ENCODE results near the gene YJEFN3. TPM values are rescaled to one million over a fixed set of nuclear protein-coding genes. Genes with fewer than 3 reads are reported as not detected.

Gene YJEFN3
- total and polyA plus RNA-seq, 8 donors, result 0.43 to 117 (median 3.3) TPM

DNA sequence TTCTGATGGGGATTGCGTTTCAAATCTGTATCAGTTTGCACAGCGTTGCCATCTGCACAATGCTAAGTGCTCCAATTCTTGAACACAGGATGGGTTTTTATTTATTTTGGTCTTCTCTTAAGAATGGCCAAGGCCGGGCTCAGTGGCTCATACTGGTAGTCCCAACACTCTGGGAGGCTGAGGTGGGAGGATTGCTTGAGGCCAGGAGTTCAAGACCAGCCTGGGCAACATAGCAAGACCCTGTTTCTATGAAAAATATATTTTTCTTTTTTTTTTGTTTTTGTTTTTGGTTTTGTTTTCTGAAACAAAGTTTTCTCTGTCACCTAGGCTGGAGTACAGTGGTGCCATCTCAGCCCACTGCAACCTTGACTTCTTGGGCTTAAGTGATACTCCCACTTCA lies 5.5 kb upstream of the YJEFN3 start:
- intact Hi-C loops (cut with DNase I; ENCODE audit: low total_unique reads), result no loop called here
- H3K27me3 ChIP-seq, result no peaks in the 10 kb centered on the region
- TF ChIP-seq, protein P1, sequence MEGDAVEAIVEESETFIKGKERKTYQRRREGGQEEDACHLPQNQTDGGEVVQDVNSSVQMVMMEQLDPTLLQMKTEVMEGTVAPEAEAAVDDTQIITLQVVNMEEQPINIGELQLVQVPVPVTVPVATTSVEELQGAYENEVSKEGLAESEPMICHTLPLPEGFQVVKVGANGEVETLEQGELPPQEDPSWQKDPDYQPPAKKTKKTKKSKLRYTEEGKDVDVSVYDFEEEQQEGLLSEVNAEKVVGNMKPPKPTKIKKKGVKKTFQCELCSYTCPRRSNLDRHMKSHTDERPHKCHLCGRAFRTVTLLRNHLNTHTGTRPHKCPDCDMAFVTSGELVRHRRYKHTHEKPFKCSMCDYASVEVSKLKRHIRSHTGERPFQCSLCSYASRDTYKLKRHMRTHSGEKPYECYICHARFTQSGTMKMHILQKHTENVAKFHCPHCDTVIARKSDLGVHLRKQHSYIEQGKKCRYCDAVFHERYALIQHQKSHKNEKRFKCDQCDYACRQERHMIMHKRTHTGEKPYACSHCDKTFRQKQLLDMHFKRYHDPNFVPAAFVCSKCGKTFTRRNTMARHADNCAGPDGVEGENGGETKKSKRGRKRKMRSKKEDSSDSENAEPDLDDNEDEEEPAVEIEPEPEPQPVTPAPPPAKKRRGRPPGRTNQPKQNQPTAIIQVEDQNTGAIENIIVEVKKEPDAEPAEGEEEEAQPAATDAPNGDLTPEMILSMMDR (IDR thresholded peaks at IDR 0.05), result no peak
- no peak for TF ChIP-seq POLR2AphosphoS5 (IDR thresholded peaks at IDR 0.05)
- TF ChIP-seq POLR2A (IDR thresholded peaks at IDR 0.05), result no peak
- no peak for TF ChIP-seq EP300 (IDR thresholded peaks at IDR 0.05)
- H3K4me3 ChIP-seq, result no peak overlapping the region
- H3K36me3 ChIP-seq, result peaks cover 19 to 78% (median 70%) of the 10 kb centered on the region in 4 donors
- DNase-seq, result no peak
- 87 to 92% (median 92%) methylated on average over 3 of the region's 3 CpGs for WGBS, 5 donors
- no peak overlapping the region for H3K27ac ChIP-seq
- H3K4me1 ChIP-seq, result peaks cover under 1 to 45% (median 19%) of the 10 kb centered on the region in 4 donors
- no peaks in the 10 kb centered on the region for H3K9me3 ChIP-seq

DNA sequence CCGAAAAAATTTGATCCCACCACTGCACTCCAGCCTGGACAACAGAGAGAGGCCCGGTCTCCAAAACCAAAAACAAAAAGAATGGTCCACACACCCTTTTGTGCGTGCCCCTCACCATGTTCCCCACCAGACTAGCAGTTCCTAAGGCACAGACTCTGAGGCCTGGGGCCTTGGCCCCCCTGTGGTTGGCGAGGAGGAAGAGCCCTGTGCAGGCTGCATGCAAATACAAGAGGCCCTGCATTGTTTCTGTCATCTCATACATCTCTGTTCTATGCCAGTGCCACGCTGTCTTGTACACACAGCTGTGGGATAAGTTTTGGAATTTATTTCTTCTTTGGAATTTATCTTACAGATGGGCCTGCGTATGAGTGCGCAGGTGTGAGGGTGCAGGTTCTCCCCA lies 4.7 kb upstream of the YJEFN3 start:
- Histone ChIP-seq H3K9me3 (no peaks in the 10 kb centered on the region), H3K27ac (no peak overlapping the region), H3K4me3 (no peak overlapping the region), H3K27me3 (no peaks in the 10 kb centered on the region), H3K4me1 (peaks cover 0 to 45% (median 17%) of the 10 kb centered on the region in 4 donors), H3K36me3 (peaks cover 19 to 82% (median 78%) of the 10 kb centered on the region in 4 donors)
- intact Hi-C loops (cut with DNase I; ENCODE audit: low total_unique reads), result no loop called here
- no peak for DNase-seq
- TF ChIP-seq POLR2AphosphoS5 (IDR thresholded peaks at IDR 0.05) (no peak), EP300 (IDR thresholded peaks at IDR 0.05) (no peak), POLR2A (IDR thresholded peaks at IDR 0.05) (no peak)
- TF ChIP-seq, protein P1 (IDR thresholded peaks at IDR 0.05), result no peak
- 79 to 90% (median 87%) methylated on average over 7 of the region's 7 CpGs for WGBS, 5 donors

DNA sequence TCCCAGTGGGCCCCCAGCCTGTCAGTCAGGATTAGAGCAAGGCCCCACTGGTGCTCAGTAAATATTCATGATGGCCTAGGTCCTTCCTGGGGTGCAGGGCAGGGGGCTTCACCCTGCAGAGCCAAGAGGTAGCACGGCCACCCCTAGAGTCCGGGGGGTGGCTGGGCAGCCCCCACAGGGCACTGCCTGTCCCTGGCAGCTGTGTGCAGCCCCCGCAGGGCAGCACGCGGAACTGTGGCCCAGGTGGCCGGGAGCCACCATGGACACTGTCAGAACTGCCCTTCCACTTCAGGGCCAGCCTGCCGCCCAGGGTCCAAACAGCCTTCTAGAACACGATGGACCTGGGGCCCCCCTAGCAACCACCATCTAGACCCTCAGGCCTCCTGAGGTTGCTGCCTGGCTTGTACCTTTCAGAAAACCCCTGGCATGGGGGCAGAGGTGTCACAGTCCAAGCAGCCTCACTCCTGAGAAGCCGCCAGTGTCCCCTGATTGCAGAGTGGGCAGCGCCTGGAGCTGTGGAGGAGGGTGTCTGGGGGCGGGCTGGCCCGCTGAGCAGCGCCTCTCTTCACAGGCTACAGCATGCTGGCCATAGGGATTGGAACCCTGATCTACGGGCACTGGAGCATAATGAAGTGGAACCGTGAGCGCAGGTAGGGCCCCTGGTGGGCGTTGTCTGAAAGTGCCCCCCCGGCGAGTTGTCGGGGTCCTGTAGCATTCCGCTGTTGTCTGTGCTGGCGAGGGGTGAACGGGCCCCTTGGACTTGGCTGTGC lies 2.9 kb upstream of the YJEFN3 start:
- Histone ChIP-seq H3K27ac (no peak overlapping the region), H3K4me3 (no peak overlapping the region), H3K4me1 (peaks cover 0 to 40% (median 10%) of the 10 kb centered on the region in 4 donors), H3K9me3 (no peaks in the 10 kb centered on the region), H3K36me3 (peaks cover 19 to 73% (median 67%) of the 10 kb centered on the region in 4 donors), H3K27me3 (no peaks in the 10 kb centered on the region)
- TF ChIP-seq POLR2AphosphoS5 (IDR thresholded peaks at IDR 0.05) (no peak), EP300 (IDR thresholded peaks at IDR 0.05) (no peak), POLR2A (IDR thresholded peaks at IDR 0.05) (no peak)
- TF ChIP-seq, protein P1 (IDR thresholded peaks at IDR 0.05), result no peak
- DNase-seq, result no peak
- intact Hi-C loops (cut with DNase I; ENCODE audit: low total_unique reads), result no loop called here
- 89 to 94% (median 90%) methylated on average over 11 to 23 of the region's 23 CpGs for WGBS, 5 donors

DNA sequence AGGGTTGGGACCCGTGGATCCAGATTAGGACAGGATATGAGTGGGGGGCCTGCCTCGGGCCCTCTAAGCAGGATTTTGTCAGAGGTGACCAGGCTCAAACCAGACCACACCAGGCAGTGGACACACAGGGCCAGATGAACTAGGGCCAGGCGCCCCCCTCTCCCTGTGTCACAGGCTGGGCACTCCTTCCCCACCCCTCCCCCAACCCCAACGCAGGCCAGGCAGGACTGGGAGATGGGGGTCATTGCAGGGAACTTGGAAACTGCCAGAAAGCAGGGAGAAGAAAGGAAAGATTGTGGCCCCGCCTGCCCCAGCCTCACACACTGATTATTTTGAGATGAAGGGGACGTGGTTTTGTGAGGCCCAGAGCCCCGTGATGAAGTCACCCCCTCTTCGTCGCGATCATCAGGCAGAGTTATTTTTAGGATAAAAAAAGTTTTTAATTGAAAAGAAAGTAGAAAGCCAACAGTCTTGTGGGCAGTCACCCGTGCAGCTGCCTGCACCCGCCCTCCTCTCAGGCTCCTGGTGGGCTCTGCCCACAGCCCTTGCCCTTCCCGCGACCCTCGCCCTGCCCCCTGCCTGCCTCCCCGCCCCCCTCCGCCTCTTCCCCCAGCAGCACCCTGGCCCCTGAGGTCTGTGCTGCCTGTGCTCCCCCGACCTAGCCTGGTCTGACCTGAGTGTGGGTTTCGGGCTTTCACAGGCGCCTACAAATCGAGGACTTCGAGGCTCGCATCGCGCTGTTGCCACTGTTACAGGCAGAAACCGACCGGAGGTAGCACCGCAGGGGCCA lies 1.9 kb upstream of the YJEFN3 start:
- H3K4me1 ChIP-seq, result peaks cover 0 to 41% (median 8%) of the 10 kb centered on the region in 4 donors
- H3K4me3 ChIP-seq, result no peak overlapping the region
- peaks cover 19 to 71% (median 63%) of the 10 kb centered on the region in 4 donors for H3K36me3 ChIP-seq
- H3K9me3 ChIP-seq, result no peaks in the 10 kb centered on the region
- DNase-seq, result no peak
- intact Hi-C loops (cut with DNase I; ENCODE audit: low total_unique reads), result no loop called here
- 78 to 90% (median 84%) methylated on average over 24 to 28 of the region's 28 CpGs for WGBS, 5 donors
- TF ChIP-seq EP300 (IDR thresholded peaks at IDR 0.05) (no peak), POLR2AphosphoS5 (IDR thresholded peaks at IDR 0.05) (no peak), POLR2A (IDR thresholded peaks at IDR 0.05) (no peak)
- TF ChIP-seq, protein P1 (IDR thresholded peaks at IDR 0.05), result no peak
- no peak overlapping the region for H3K27ac ChIP-seq
- no peaks in the 10 kb centered on the region for H3K27me3 ChIP-seq
